IMR-90 (cell line): ENCODE measurements around the gene GXYLT2. TPM values are rescaled to one million over a fixed set of nuclear protein-coding genes. Genes with fewer than 3 reads are reported as not detected.

ENCODE experiments used
- ATAC-seq: fragments of 200-7000 bp; cut with Tn5 transposase; 2 replicates; pipeline ENCODE4 v1.9.1; 2020; ENCODE audit warnings: low read depth, mild to moderate bottlenecking, moderate library complexity
- BruUV-seq: library from RNA; stranded (reverse); fragments of 400-500 nt; replicated peaks from 2 replicates; lab custom pipeline; 2021; lab: Mats Ljungman, UMichigan
- CTCF ChIA-PET: fragments of 300-600 bp; formaldehyde crosslinking; extraction: SDS; loops from one replicate; lab custom pipeline; 2021; ENCODE audit warnings: antibody characterized with exemption; lab: Yijun Ruan, JAX
- POLR2A ChIA-PET: fragments of 300-600 bp; sonication (Branson Sonifier 250); formaldehyde crosslinking; loops from one replicate; lab custom pipeline; 2022; ENCODE audit warnings: antibody characterized with exemption; ENCODE audit not compliant: unreplicated experiment; lab: Charles Lee
- DNase-seq: peaks from one replicate; pipeline ENCODE4 v3.0.0; 2013
- H2AFZ ChIP-seq: replicated peaks from 2 replicates; pipeline ENCODE3; 2013; ENCODE audit warnings: low read length, mild to moderate bottlenecking; ENCODE audit not compliant: poor library complexity
- H2AK5ac ChIP-seq: 2 replicates; pipeline ENCODE4 v1.6.1; 2013; ENCODE audit warnings: low read depth, low read length, inconsistent platforms
- H2AK9ac ChIP-seq: replicated peaks from 2 replicates; pipeline ENCODE3; 2013; ENCODE audit warnings: mild to moderate bottlenecking, low read depth, low read length, moderate library complexity; ENCODE audit not compliant: poor library complexity
- H2BK120ac ChIP-seq: 2 replicates; pipeline ENCODE4 v1.6.1; 2013; ENCODE audit warnings: low read depth, low read length, inconsistent platforms
- H2BK15ac ChIP-seq: 3 replicates; pipeline ENCODE4 v1.6.1; 2013; ENCODE audit warnings: low read depth, low read length, inconsistent platforms
- H2BK20ac ChIP-seq: 2 replicates; pipeline ENCODE4 v1.6.1; 2013; ENCODE audit warnings: low read depth, mild to moderate bottlenecking, inconsistent platforms, low read length, moderate library complexity
- H2BK5ac ChIP-seq: 2 replicates; pipeline ENCODE4 v1.6.1; 2013; ENCODE audit warnings: mild to moderate bottlenecking, low read depth, low read length, inconsistent platforms; ENCODE audit not compliant: poor library complexity, severe bottlenecking
- H3K14ac ChIP-seq: replicated peaks from 2 replicates; pipeline ENCODE4 v1.6.1; 2013; ENCODE audit warnings: low read depth, low read length, inconsistent platforms
- H3K18ac ChIP-seq: 2 replicates; pipeline ENCODE4 v1.6.1; 2013; ENCODE audit warnings: low read depth, low read length, control low read depth
- H3K23ac ChIP-seq: 2 replicates; pipeline ENCODE4 v1.6.1; 2013; ENCODE audit warnings: low read depth, low read length, inconsistent platforms
- H3K27ac ChIP-seq: 2 replicates; pipeline ENCODE4 v1.5.1; 2013; ENCODE audit warnings: mild to moderate bottlenecking, control low read depth, low read length; ENCODE audit not compliant: insufficient read depth
- H3K27me3 ChIP-seq: 2 replicates; pipeline ENCODE4 v1.6.1; 2013; ENCODE audit warnings: low read length; ENCODE audit not compliant: control insufficient read depth, insufficient read depth
- H3K36me3 ChIP-seq: 2 replicates; pipeline ENCODE4 v1.6.1; 2013; ENCODE audit warnings: low read length, mixed read lengths; ENCODE audit not compliant: control insufficient read depth, insufficient read depth
- H3K4ac ChIP-seq: 2 replicates; pipeline ENCODE4 v1.6.1; 2013; ENCODE audit warnings: low read depth, low read length, inconsistent platforms
- H3K4me1 ChIP-seq: 2 replicates; pipeline ENCODE4 v1.6.1; 2013; ENCODE audit warnings: low read length, mixed read lengths; ENCODE audit not compliant: control insufficient read depth, insufficient read depth
- H3K4me2 ChIP-seq: 2 replicates; pipeline ENCODE4 v1.6.1; 2013; ENCODE audit warnings: low read depth, mild to moderate bottlenecking, control low read depth, low read length, moderate library complexity
- H3K4me3 ChIP-seq: 2 replicates; pipeline ENCODE4 v1.5.1; 2013; ENCODE audit warnings: low read depth, mild to moderate bottlenecking, control low read depth, low read length, moderate library complexity; ENCODE audit not compliant: insufficient read depth
- H3K56ac ChIP-seq: 2 replicates; pipeline ENCODE4 v1.6.1; 2013; ENCODE audit warnings: low read length, inconsistent platforms; ENCODE audit not compliant: insufficient read depth; ENCODE audit errors: extremely low read depth
- H3K79me1 ChIP-seq, 2 experiments: 2 replicates each; pipeline ENCODE4 v1.6.1; 2013; ENCODE audit warnings: low read length in 2 of 2, inconsistent platforms in 1 of 2, low read depth in 1 of 2
- H3K9ac ChIP-seq: 2 replicates; pipeline ENCODE4 v1.6.1; 2013; ENCODE audit warnings: low read depth, low read length, control low read depth
- H3K9me1 ChIP-seq: 2 replicates; pipeline ENCODE4 v1.6.1; 2013; ENCODE audit warnings: low read length, inconsistent platforms; ENCODE audit not compliant: insufficient read depth
- H3K9me3 ChIP-seq: 2 replicates; pipeline ENCODE4 v1.6.1; 2013; ENCODE audit warnings: low read length; ENCODE audit not compliant: control insufficient read depth, insufficient read depth
- H4K20me1 ChIP-seq: 2 replicates; pipeline ENCODE4 v1.6.1; 2013; ENCODE audit warnings: low read length, inconsistent platforms; ENCODE audit not compliant: insufficient read depth
- H4K5ac ChIP-seq: 2 replicates; pipeline ENCODE4 v1.6.1; 2013; ENCODE audit warnings: mild to moderate bottlenecking, low read depth, low read length, control low read depth
- H4K8ac ChIP-seq, 2 experiments: 2 replicates each; pipeline ENCODE4 v1.6.1; 2013; ENCODE audit warnings: low read depth in 2 of 2, low read length in 2 of 2, control low read depth in 1 of 2, inconsistent platforms in 1 of 2
- H4K91ac ChIP-seq: 2 replicates; pipeline ENCODE4 v1.6.1; 2013; ENCODE audit warnings: low read depth, low read length, inconsistent platforms; ENCODE audit not compliant: insufficient read depth
- BHLHE40 ChIP-seq: fragments of 150-350 bp; IDR thresholded peaks from 2 replicates; pipeline ENCODE4 v1.6.1; 2016; ENCODE audit warnings: mild to moderate bottlenecking, low read depth, low read length
- CEBPB ChIP-seq: IDR thresholded peaks from 2 replicates; pipeline ENCODE4 v1.6.1; 2012; ENCODE audit warnings: low read depth, low read length, improper control_type of control experiment
- CHD1 ChIP-seq: IDR thresholded peaks from 2 replicates; pipeline ENCODE4 v1.6.1; 2012; ENCODE audit warnings: low read depth, low read length, improper control_type of control experiment
- CTCF ChIP-seq: conservative IDR thresholded peaks from 2 replicates; pipeline ENCODE4 v1.5.1; 2012; ENCODE audit warnings: mild to moderate bottlenecking, low read depth, low read length, improper control_type of control experiment
- ELK1 ChIP-seq: fragments of 150-350 bp; IDR thresholded peaks from 2 replicates; pipeline ENCODE4 v1.6.1; 2016; ENCODE audit warnings: low read depth, mild to moderate bottlenecking, low read length, moderate library complexity, borderline replicate concordance
- FOS ChIP-seq: fragments of 150-350 bp; IDR thresholded peaks from 2 replicates; pipeline ENCODE4 v1.6.1; 2016; ENCODE audit warnings: low read depth, low read length
- MXI1 ChIP-seq: IDR thresholded peaks from 2 replicates; pipeline ENCODE4 v1.6.1; 2012; ENCODE audit warnings: low read depth, mild to moderate bottlenecking, low read length, moderate library complexity, borderline replicate concordance
- NFE2L2 ChIP-seq: fragments of 150-350 bp; IDR thresholded peaks from 2 replicates; pipeline ENCODE4 v1.6.1; 2016; ENCODE audit warnings: low read depth, mild to moderate bottlenecking, low read length
- RAD21 ChIP-seq: IDR thresholded peaks from 2 replicates; pipeline ENCODE4 v1.6.1; 2012; ENCODE audit warnings: low read length, improper control_type of control experiment
- RFX5 ChIP-seq: IDR thresholded peaks from 2 replicates; pipeline ENCODE4 v1.8.0; 2012; ENCODE audit warnings: low read depth, mild to moderate bottlenecking, low read length, moderate library complexity
- WGBS, 2 experiments: methylation state at CpG; one replicate each; pipeline versions ENCODE4 v1.1.5 to v1.1.7; 2013; ENCODE audit warnings: missing lambda C conversion rate in 2 of 2; ENCODE audit not compliant: insufficient read length in 1 of 2; ENCODE audit errors: extremely low coverage in 2 of 2; 5-methylcytosine and 5-hydroxymethylcytosine counted together
- dilution Hi-C: fragments of 300-500 bp; cut with HindIII; formaldehyde crosslinking; loops from one replicate; pipeline ENCODE4 v1.14.3; 2018; ENCODE audit warnings: low sequenced_read_pairs; ENCODE audit not compliant: unreplicated experiment
- in situ Hi-C: fragments of 300-500 bp; cut with MboI; formaldehyde crosslinking; loops from 3 replicates; pipeline ENCODE4 v1.14.3; 2019; ENCODE audit warnings: low sequenced_read_pairs, inconsistent platforms, mixed read lengths
- intact Hi-C: fragments of 100-400 bp; cut with micrococcal nuclease; formaldehyde crosslinking; loops from 2 replicates; pipeline ENCODE4 v1.10.0; 2022
- polyA plus RNA-seq, 3 experiments: library from polyadenylated mRNA; depleted of rRNA; stranded (reverse); fragments of >200 nt; gene quantifications; 2 replicates each; pipeline ENCODE4 v1.2.3, GENCODE V29; 2012; ENCODE audit warnings: low replicate concordance in 1 of 3
- total RNA-seq: library from RNA; depleted of rRNA; stranded (reverse); fragments of >200 nt; gene quantifications from 2 replicates; pipeline ENCODE4 v1.2.3, GENCODE V29; 2012

The GXYLT2 gene
- total and polyA plus RNA-seq, 2 of the 4 experiments (the other 2 are of a cell fraction), result 5.7 to 11.1 TPM

DNA sequence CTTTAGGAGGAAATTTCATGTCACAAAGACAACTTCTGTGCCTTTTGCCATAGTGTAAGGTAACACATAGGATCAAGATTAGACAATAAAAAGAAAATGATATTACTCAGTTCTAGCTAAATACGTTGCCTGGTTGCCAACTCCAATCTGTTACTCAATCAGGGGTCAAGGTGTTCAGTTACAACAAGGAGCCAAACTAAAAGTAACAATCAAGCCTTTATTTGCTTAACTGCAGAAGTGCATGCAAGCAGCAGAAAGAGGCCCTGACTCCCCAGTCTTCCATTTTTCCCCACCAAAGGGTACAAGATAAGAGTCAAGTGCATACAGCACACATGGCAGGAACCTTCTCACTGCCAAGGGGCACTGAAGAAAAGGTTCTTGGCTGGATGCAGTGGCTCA lies 80.4 kb downstream of the GXYLT2 start:
- BruUV-seq, result no TSS peak
- H4K5ac ChIP-seq, result no peak overlapping the region
- no peaks in the 10 kb centered on the region for H3K9me1 ChIP-seq
- H3K9ac ChIP-seq, result no peak overlapping the region
- DNase-seq, result no peak
- no peak overlapping the region for H4K91ac ChIP-seq
- no peaks in the 10 kb centered on the region for H3K9me3 ChIP-seq
- no peak overlapping the region for H3K14ac ChIP-seq
- no peak overlapping the region for H2AK9ac ChIP-seq
- H4K20me1 ChIP-seq, result no peaks in the 10 kb centered on the region
- CTCF ChIA-PET, result no interaction called here
- no peak overlapping the region for H2BK5ac ChIP-seq
- H2BK20ac ChIP-seq, result no peak overlapping the region
- H3K4me2 ChIP-seq, result no peak overlapping the region
- H3K23ac ChIP-seq, result no peak overlapping the region
- no peak overlapping the region for H3K4me3 ChIP-seq
- H3K36me3 ChIP-seq, result peaks cover 15% of the 10 kb centered on the region
- dilution Hi-C loops, result no loop called here
- H3K27ac ChIP-seq, result no peak overlapping the region
- ATAC-seq, result no peak
- H3K4me1 ChIP-seq, result no peaks in the 10 kb centered on the region
- H3K4ac ChIP-seq, result no peak overlapping the region
- POLR2A ChIA-PET, result no interaction called here
- H2BK15ac ChIP-seq, result no peak overlapping the region
- in situ Hi-C loops, result no loop called here
- no peak overlapping the region for H4K8ac ChIP-seq
- WGBS, 2 experiments, result no CpG with 5 or more reads among the region's 1 CpG
- H3K79me1 ChIP-seq, result no peaks in the 10 kb centered on the region
- intact Hi-C loops, result no loop called here
- TF ChIP-seq CHD1, result no peak
- no peak for TF ChIP-seq MXI1
- TF ChIP-seq FOS, result no peak
- TF ChIP-seq CTCF, result no peak
- no peak for TF ChIP-seq CEBPB
- no peak for TF ChIP-seq BHLHE40
- TF ChIP-seq RAD21, result no peak
- no peak for TF ChIP-seq NFE2L2
- no peak for TF ChIP-seq RFX5
- no peak for TF ChIP-seq ELK1
- no peak overlapping the region for H2AFZ ChIP-seq
- H3K18ac ChIP-seq, result no peak overlapping the region
- no peak overlapping the region for H3K56ac ChIP-seq
- H2AK5ac ChIP-seq, result no peak overlapping the region
- H2BK120ac ChIP-seq, result no peak overlapping the region
- no peaks in the 10 kb centered on the region for H3K27me3 ChIP-seq
